DMS 273 treated with DMSO at 0.1 percent for 48 hours (cell line): ENCODE results near the gene CCT8.
A peak's percentile ranks its signal among the peaks of the same experiment; 100 is the strongest.

Source experiments
- DNase-seq: peaks from one replicate; lab custom pipeline; 2025; lab: John Stamatoyannopoulos, UW

The CCT8 gene

GRCh38 chr21:29073222-29074006, at the start of gene CCT8:
Gene CCT8 (minus strand): TSS chr21:29073648. CDS start chr21:29073590, 58 bp downstream.
- DNase-seq: peak; percentile 98

GRCh38 chr21:29121759-29122158, 48.3 kb upstream of the CCT8 start:
- no peak for DNase-seq

- DNase-seq: no peak
Observed at GRCh38 chr21:29117372-29117955, 44.0 kb upstream of the CCT8 start.

- no peak for DNase-seq
Observed at GRCh38 chr21:29115899-29116298, 42.5 kb upstream of the CCT8 start.

GRCh38 chr21:29114765-29115500, 41.5 kb upstream of the CCT8 start:
- peak; percentile 9 for DNase-seq

GRCh38 chr21:29105218-29105617, 31.8 kb upstream of the CCT8 start:
- no peak for DNase-seq

GRCh38 chr21:29104239-29104708, 30.8 kb upstream of the CCT8 start:
- no peak for DNase-seq

- DNase-seq: no peak
Observed at GRCh38 chr21:29102791-29103257, 29.4 kb upstream of the CCT8 start.

- no peak for DNase-seq
Observed at GRCh38 chr21:29098156-29098555, 24.7 kb upstream of the CCT8 start.

GRCh38 chr21:29096218-29097015, 23.0 kb upstream of the CCT8 start:
- no peak for DNase-seq

GRCh38 chr21:29092102-29092959, 18.9 kb upstream of the CCT8 start:
- DNase-seq: no peak

- no peak for DNase-seq
Observed at GRCh38 chr21:29091033-29091432, 17.6 kb upstream of the CCT8 start.

- DNase-seq: no peak
Observed at GRCh38 chr21:29085106-29085752, 11.8 kb upstream of the CCT8 start.

- DNase-seq: no peak
Observed at GRCh38 chr21:29084372-29084771, 10.9 kb upstream of the CCT8 start.

GRCh38 chr21:29083306-29083705, 9.9 kb upstream of the CCT8 start:
- no peak for DNase-seq

- DNase-seq: no peak
Observed at GRCh38 chr21:29082046-29082815, 8.8 kb upstream of the CCT8 start.

GRCh38 chr21:29080454-29080941, 7.0 kb upstream of the CCT8 start:
- DNase-seq: no peak

GRCh38 chr21:29078869-29079767, 5.7 kb upstream of the CCT8 start:
- DNase-seq: no peak
